HG03196 (cell line): ENCODE measurements around the gene ICE1.

Experiments used
- ATAC-seq: cut with Tn5 transposase; IDR thresholded peaks from one replicate; pipeline ENCODE4 v1.9.1; 2021; ENCODE audit not compliant: unreplicated experiment

Gene ICE1

DNA sequence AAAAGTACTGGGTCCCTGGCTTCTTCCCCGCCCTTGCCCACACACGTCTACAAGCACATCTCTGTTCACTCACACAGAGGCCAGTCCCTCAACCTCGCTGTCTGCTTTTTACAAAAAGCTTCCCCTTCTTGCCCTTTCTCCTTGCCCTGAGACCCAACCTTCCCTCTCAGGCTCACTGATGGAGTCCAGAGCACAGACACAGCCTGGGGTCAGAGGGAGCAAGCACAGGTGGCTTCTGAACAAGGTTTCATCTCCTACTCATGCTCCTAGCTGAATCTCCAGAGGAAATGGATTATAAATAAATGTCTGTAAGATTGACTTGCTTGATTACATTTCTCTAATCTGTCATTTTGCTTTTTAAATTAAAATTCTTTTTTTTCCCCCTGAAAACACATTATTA lies 101.8 kb downstream of the ICE1 start:
- no peak for ATAC-seq

GRCh38 chr5:5531371-5531770 lies 108.9 kb downstream of the ICE1 start:
- ATAC-seq: no peak

DNA sequence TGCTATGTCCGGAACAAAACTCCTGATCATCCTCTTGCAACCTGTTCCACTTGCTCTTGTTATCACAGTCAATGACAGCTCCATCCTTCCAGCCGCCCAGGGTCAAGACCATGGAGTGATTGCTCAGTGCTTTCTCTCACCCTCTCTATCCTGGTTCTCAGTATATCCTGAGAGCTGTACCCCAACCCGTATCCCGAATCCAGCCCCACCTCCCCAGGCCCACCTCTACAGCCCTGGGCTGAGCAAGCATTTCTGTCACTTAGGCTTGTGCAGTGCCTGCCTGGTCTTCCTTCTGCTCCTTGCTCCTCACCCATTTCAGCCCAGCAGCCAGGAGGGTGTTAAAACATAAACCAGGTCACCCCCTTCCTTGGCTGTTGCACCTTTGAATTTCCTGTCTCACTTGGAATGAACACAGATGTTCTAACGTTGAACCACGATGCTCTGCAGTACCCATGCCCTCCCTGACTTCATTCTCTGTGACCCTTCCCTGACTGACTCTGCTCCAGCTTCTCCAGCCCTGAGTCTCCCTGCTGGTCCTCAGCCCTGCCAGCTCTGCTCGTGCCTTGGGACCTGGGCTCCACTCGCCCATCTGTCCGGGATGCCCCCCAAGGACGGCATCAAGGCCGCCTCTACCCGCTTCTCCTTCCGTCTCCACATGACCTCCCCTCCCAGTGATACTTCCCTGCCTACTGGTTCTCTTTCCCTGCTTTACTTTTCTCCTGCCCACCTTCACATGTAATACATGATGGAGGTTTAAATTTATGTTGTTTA lies 110.0 kb downstream of the ICE1 start:
- no peak for ATAC-seq

- no peak for ATAC-seq
Measured at GRCh38 chr5:5533927-5534326, 111.5 kb downstream of the ICE1 start.

- ATAC-seq: no peak
Measured at GRCh38 chr5:5534333-5534732, 111.9 kb downstream of the ICE1 start.

- ATAC-seq: no peak
Measured at GRCh38 chr5:5536871-5537270, 114.4 kb downstream of the ICE1 start.

- no peak for ATAC-seq
Measured at GRCh38 chr5:5537426-5537825, 114.9 kb downstream of the ICE1 start.

GRCh38 chr5:5539590-5539989 lies 117.1 kb downstream of the ICE1 start:
- ATAC-seq: no peak
